Right renal cortex interstitium (tissue), 3 donors: Measurements from ENCODE around the gene G3BP1. TPM values are rescaled to one million over a fixed set of nuclear protein-coding genes. Genes with fewer than 3 reads are reported as not detected.
"Not testable (repeated sequence)": the region's sequence is repeated elsewhere in the genome, so short reads cannot be mapped to it uniquely, and the experiment has no call there.

Experiments used
- DNase-seq, 3 donors: peaks; one replicate each; pipeline ENCODE4 v3.0.0-alpha.2; 2013; ENCODE audit warnings: low read depth in 3 of 3, low spot score in 2 of 3
- polyA plus RNA-seq, 3 donors: library from polyadenylated mRNA; unstranded; fragments of 120-200 nt; gene quantifications; one replicate each; pipeline ENCODE4 v1.2.1, GENCODE V29; 2013; ENCODE audit not compliant: insufficient read length in 3 of 3

G3BP1 gene
- polyA plus RNA-seq, 3 donors, result 170 to 187 (median 185) TPM

- DNase-seq, result no peak
These were observed 83.9 kb downstream of the G3BP1 start for GRCh38 chr5:151855701-151856100.

DNA sequence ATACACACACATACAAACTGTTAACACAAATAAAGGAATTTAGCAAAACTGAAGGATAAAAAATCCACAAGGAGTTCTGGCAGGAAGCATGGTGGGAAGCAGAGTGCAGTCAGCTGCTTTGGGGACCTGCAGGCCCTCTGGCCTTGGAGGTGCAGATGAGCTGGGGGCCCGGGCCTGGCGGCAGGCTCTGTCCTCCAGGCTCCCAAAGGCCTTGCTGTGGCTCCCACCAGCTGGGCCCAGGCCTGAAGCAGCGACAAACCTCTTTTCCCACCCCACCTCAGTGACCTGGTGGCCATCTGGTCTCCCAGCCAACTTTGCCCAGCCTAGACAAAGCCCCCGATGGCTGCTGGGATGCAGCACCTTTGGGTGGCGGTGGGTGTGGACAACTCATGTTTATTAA is 85.1 kb downstream of the G3BP1 start:
- DNase-seq, result no peak

DNA sequence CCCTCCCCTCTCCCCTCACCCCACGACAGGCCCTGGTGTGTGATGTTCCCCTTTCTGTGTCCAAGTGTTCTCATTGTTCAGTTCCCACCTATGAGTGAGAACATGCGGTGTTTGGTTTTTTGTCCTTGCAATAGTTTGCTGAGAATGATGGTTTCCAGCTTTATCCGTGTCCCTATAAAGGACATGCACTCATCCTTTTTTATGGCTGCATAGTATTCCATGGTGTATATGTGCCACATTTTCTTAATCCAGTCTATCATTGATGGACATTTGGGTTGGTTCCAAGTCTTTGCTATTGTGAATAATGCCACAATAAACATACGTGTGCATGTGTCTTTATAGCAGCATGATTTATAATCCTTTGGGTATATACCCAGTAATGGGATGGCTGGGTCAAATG is 89.1 kb downstream of the G3BP1 start:
- DNase-seq, result not testable (repeated sequence)

Other genes starting within 250 kb of the G3BP1 start
- 1 to 10 TPM; 4.6 to 9.4 (median 8.8) TPM for gene FAT2, start 180.6 kb upstream of the G3BP1 start, polyA plus RNA-seq
- 1,000 to 10,000 TPM; 2,321 to 2,599 (median 2,356) TPM for gene SPARC, start 85.0 kb upstream of the G3BP1 start, polyA plus RNA-seq
- gene ATOX1, start 13.3 kb upstream of the G3BP1 start, polyA plus RNA-seq, result 100 to 1,000 TPM; 110 to 116 (median 112) TPM
- not detected for gene GLRA1, start 152.9 kb downstream of the G3BP1 start, polyA plus RNA-seq